Embryonic facial prominence (tissue), 1 donor: ENCODE results near the gene ALG3.

Experiments used
- DNase-seq: peaks from one replicate; pipeline ENCODE4 v3.0.0-alpha.2; 2016; ENCODE audit errors: extremely low spot score

ALG3 gene

GRCh38 chr3:184193991-184194539 lies 54.7 kb downstream of the ALG3 start:
- no peak for DNase-seq

- no peak for DNase-seq
Observed at GRCh38 chr3:184192889-184193288, 55.9 kb downstream of the ALG3 start.
